ENCODE results near the gene TBC1D16.
"Not testable (repeated sequence)": the region's sequence is repeated elsewhere in the genome, so short reads cannot be mapped to it uniquely, and the experiment has no call there.

Gene TBC1D16

DNA sequence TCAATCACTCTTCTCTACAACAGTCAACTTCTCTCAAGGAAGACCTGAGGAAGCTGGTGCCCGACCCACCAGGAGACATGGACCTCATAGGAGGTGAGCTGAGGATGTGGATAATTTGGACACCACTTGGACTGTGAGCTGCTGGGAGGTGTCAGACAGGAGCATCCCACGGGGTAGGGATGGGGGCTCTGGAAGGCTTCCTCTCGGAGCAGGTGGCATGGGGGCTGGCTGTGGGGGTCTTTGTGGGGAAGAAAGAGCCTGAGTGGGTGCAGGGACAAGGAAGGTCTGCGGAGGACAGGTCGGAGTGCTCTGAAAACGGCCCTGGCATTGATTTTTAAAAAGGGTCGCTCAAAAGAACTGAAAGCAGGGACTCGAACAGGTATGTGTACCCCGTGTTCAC is 64.0 kb downstream of the TBC1D16 start:
- DNase-seq = no peak

GRCh38 chr17:79970576-79971068 is 65.0 kb downstream of the TBC1D16 start:
- DNase-seq = no peak

GRCh38 chr17:79969906-79970305 is 65.8 kb downstream of the TBC1D16 start:
- DNase-seq = no peak

DNA sequence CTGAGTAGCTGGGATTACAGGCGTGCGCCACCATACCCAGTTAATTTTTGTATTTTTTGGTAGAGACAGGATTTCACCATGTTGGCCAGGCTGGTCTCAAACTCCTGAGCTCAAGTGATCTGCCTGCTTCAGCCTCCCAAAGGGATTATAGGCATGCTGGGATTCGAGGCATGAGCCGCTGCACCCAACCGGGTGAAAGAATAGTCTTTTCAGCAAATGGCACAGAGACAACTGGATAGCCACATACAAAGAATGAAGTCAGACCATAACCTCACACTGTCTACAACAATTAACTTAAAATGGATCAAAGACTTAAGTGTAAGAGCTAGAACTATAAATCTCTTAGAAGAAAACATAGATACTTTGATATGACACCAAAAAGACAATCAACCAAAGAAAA is 67.6 kb downstream of the TBC1D16 start:
- DNase-seq = no peak

DNA sequence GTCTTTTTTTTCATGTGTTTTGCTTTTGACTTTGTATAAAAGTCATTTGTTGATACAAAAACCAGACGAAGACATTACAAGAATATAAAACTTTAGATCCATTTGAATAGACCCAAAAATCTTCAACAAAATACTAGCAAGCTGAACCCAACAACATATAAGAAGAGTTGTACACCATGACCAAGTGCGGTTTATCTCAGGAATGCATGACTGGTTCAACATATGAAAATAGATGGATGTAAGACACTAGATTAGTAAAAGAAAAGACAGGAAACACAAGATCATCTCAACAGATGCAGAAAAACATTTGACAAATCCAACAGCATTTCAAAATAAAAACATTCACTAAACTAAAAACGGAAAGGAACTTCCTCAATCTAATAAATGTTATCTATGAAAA is 69.0 kb downstream of the TBC1D16 start:
- DNase-seq = no peak

DNA sequence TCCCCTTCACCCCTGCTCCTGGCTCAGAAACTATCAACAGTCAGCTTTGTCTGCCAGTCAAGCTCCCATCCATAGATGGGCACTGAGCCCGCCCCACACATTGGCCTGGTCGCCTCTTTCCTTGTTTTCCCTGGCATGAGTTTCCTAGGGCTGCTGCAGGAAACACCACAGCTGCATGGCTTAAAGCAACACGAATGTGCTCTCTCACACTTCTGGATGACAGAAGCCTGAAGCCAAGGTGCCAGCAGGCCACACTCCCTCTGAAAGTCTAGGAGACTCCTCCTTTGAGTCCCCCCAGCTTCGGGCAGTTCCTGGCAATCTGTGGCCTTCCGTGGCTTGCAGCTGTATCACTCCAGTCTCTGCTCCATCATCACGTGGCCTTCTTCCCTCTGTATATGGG is 69.9 kb downstream of the TBC1D16 start:
- DNase-seq = no peak

DNA sequence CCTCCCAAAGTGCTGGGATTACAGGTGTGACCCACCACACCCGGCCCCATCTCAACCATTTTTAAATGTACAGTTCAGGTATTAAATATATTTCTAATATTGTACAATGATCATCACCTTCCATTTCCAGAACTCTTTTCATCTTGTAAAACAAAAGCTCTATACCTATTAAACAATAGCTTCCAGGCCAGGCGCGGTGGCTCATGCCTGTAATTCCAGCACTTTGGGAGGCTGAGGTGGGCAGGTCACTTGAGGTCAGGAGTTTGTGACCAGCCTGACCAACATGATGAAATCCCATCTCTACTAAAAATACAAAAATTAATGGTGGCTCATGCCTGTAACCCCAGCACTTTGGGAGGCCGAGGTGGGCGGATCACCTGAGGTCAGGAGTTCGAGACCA is 73.2 kb downstream of the TBC1D16 start:
- DNase-seq = not testable (repeated sequence)

DNA sequence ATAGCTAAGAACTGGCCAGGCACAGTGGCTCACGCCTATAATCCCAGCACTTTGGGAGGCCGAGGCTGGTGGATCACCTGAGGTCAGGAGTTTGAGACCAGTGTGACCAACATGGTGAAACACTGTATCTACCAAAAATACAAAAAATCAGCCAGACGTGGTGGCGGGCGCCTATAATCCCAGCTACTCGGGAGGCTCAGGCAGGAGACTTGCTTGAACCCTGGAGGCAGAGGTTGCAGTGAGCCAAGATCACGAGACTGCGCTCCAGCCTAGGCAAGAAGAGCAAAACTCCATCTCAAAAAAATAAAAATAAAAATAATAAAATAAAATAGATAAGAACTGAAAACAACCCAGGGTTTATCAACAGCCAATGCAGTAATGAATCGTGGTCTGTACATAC is 74.1 kb downstream of the TBC1D16 start:
- not testable (repeated sequence) for DNase-seq

DNA sequence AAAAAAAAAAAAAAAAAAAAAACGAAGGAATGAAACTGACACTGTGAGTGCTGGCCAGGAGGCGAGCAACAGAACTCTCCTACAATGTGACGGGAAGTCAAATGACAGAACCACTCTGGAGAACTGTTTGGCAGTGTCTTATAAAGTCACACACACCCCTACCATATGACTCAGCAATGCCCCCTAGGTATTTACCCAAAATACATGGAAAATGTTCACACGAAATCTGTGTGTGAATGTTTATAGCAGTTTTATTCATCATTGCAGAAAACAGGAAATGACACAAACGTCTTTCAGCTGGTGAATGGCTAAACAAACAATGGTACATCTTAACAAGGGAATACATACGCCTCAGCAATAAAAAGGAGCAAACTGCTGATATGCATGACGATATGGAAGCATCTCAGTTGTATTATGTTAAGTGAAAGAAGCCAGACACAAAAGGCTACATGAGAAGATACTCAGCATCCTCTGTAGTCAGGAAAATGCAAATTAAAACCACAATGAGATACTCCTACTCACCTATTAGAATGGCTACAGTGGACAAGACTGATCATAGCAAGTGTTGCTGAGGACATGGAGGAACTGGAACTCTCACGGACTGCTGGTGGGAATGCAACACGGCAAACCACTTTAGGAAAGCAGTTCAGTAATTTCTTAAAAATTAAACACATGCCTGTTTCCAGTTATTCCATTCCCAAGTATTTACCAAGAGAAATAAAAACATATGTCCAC is 74.7 kb downstream of the TBC1D16 start:
- DNase-seq = no peak

- DNase-seq = no peak
Measured at GRCh38 chr17:79959042-79959441, 76.6 kb downstream of the TBC1D16 start.

DNA sequence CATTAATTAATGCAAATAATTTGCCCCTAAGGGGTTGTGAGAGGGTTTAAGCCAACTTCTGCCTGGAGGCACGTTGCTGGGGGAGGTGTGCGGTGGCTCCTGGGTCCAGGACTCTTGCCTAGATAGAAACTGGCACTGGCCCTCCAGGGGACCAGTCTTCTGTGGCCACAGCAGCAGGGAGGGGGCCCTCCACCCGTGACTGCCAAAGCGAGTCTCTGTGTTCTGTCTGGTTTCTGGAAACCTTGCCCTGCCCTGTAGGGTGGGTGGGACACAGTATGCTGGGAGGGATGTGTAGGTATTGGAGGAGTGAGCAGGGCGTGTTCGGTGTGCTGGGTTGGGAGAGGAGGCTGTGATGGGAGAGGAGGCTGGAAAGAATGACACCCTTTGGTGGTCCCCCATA is 78.8 kb downstream of the TBC1D16 start:
- no peak for DNase-seq

- not testable (repeated sequence) for DNase-seq
Measured at GRCh38 chr17:79956441-79956735, 79.3 kb downstream of the TBC1D16 start.

- DNase-seq = no peak
Measured at GRCh38 chr17:79955691-79956440, 79.8 kb downstream of the TBC1D16 start.

- no peak for DNase-seq
Measured at GRCh38 chr17:79955167-79955549, 80.5 kb downstream of the TBC1D16 start.

DNA sequence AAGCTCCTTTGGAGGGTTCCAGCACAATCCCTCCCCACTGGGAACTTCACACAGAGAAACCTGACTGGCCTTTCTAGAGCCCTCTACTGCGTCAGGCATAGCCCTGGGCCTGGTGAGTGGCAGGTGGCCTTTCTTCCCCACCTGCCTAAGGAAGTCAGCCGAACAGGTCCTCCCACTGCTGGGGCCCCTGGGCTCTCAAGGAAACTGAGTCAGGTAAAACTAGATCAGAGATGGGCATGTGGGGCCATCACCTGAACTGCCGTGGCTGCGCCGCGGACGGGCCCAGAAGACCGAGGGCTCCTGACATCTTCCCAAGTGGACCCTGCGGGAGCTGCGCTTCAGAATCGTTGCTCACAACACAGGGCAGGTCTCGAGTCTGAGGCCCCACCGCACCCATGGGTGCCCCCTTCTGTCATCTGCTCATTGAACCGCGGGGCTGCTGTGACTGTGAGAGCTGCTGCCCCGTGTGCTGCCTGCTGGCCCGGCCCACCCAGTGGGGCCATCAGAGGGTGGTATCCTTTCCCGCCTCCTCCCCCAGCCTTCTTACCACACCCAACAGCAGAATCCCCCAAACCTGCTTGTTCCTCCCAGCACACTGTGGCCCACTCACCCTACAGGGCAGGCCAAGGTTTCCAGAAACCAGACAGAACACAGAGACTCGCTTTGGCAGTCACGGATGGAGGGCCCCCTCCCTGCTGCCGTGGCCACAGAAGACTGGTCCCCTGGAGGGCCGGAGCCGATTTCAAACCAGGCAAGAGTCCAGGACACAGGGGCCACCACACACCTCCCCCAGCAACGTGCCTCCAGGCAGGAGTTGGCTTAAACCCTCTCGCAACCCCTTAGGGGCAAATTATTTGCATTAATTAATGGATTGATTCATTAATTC is 81.1 kb downstream of the TBC1D16 start:
- no peak for DNase-seq

GRCh38 chr17:79953335-79953734 is 82.3 kb downstream of the TBC1D16 start:
- no peak for DNase-seq

DNA sequence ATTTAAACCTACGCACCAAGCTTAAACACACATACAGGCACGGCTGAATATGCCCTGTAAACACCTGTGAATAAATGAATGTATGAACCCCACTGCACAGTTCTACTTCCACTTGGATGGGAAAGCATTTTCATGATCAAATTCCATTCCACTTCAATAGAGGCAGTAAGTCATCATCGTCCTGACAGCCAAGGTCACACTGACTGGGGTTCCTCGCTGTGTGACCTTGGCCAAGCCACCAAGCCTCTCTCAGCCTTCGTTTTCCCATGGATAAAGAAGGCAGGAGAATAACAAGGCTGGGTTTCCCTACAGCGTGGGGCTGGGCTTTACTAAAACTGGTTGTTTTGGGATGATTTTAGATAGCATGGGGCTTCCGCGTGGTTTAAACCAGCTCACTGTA is 82.8 kb downstream of the TBC1D16 start:
- no peak for DNase-seq

GRCh38 chr17:79952265-79952877 is 83.3 kb downstream of the TBC1D16 start:
- no peak for DNase-seq

- no peak for DNase-seq
Measured at GRCh38 chr17:79951361-79952264, 84.1 kb downstream of the TBC1D16 start.

DNA sequence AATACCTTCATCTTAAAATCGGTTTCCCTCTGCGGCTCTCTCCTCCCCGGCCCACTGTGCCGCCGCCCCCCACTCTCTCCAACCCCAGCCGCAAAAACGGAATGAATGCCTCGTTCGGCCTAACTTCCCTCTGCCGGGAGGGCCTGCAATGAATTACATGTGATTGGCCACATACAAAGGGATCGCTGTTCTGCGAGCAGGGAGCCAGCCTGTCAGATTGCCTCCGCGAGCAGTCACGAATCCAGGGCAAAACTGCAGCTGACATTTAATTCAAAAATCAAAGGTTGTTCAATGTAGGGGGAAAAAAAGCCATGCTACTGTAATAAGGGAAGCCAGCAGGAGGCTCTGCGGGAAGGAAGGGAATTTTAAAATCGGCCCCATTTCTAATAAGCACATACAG is 84.9 kb downstream of the TBC1D16 start:
- DNase-seq = no peak

DNA sequence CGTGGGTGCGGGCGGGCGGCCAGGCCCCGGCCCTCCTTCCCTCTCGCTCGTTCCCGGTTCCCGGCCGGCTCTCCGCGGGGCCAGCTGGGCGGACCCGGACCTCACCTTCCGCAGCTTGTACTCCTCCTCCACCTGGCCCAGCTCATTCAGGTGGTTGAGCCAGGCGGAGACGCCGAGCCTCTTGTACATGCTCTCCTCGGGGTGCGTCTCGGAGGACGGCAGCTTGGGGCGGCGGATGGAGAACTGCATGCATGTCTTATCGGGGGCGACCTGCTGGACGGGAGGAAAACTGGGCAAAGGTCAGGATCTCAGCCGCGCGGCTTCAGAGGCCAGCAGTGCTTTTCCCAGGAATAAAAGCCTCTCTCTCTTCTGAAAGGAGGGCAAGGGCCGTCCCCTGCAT is 85.4 kb downstream of the TBC1D16 start:
- no peak for DNase-seq

DNA sequence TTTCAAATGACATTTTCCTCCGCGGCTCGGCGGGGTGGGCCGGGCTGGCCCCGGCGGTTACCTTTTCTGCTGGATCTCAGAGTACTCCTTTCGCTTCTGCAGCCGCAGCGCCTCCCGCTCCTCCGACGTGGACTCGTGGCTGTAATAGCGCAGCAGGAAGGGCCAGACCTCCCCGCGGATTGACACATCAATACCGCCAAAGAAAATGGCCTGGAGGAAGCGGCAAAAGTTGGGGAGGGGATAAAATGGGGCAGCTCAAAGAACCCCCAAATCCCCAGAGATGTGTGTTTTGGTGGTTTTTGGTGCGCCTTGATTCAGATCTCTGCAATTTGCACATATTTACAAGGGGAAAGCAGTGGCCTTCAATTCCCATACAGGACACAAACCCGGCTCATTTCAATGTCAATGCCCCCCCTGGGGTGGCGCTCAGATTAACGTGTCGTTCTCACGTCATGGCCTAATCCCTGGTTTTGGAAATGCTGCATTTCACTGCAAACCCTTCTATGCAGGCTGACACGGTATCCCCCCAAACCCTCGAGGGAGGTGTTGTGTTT is 85.9 kb downstream of the TBC1D16 start:
- DNase-seq = no peak
